ENCODE data around the gene MAPKAPK3. TPM values are rescaled to one million over a fixed set of nuclear protein-coding genes. Genes with fewer than 3 reads are reported as not detected.

MAPKAPK3 gene
- total and polyA plus RNA-seq, 2 donors (not counting 3 experiments of a cell fraction or from before 2014, with no cell fraction given), result 21.3 to 30.5 TPM

- H2AFZ ChIP-seq (ENCODE audit: low read depth, low read length), result no peak overlapping the region
- POLR2A ChIA-PET, result no interaction called here
- no peak overlapping the region for H3K4me2 ChIP-seq (ENCODE audit: insufficient read depth, low read length)
- FAIRE-seq (no peak), DNase-seq (ENCODE audit: low read depth, low spot score) (no peak)
- no peak overlapping the region for H3K9ac ChIP-seq (replicated peaks; ENCODE audit: extremely low read depth, insufficient read depth, low read length)
- no peaks in the 10 kb centered on the region for H3K79me2 ChIP-seq (ENCODE audit: control insufficient read depth, insufficient read depth, low read length)
- no TSS peak for BruUV-seq (replicated peaks)
- no peaks in the 10 kb centered on the region for H3K27me3 ChIP-seq (ENCODE audit: control insufficient read depth in 2 of 2, insufficient read depth in 2 of 2, low read length in 2 of 2)
- no peak overlapping the region for H3K27ac ChIP-seq (ENCODE audit: insufficient read depth, low read depth, low read length)
- no peak overlapping the region for H3K4me3 ChIP-seq (replicated peaks in 1 of 3; ENCODE audit: insufficient read depth in 1 of 3, low read depth in 1 of 3, low read length in 3 of 3)
- TF ChIP-seq POLR2AphosphoS5 (IDR thresholded peaks at IDR 0.05; ENCODE audit: insufficient read depth, low read depth, low read length) (no peak), EZH2 (IDR thresholded peaks at IDR 0.05; ENCODE audit: borderline replicate concordance, low read depth, low read length, severe bottlenecking) (no peak), POLR2A (IDR thresholded peaks at IDR 0.05; ENCODE audit: low read depth, low read length) (no peak), GATA2 (IDR thresholded peaks at IDR 0.05; ENCODE audit: insufficient read depth, insufficient read length, low read depth, low read length) (no peak), FOS (IDR thresholded peaks at IDR 0.05; ENCODE audit: borderline replicate concordance, insufficient read depth, low read length) (no peak), MYC (IDR thresholded peaks at IDR 0.05; ENCODE audit: low read depth, low read length) (no peak), JUN (IDR thresholded peaks at IDR 0.05; ENCODE audit: borderline replicate concordance, insufficient read depth, insufficient read length, low read depth) (no peak)
- TF ChIP-seq, protein P1, sequence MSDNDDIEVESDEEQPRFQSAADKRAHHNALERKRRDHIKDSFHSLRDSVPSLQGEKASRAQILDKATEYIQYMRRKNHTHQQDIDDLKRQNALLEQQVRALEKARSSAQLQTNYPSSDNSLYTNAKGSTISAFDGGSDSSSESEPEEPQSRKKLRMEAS (IDR thresholded peaks at IDR 0.05; ENCODE audit: insufficient read depth, insufficient read length), result no peak
- TF ChIP-seq, protein P2, sequence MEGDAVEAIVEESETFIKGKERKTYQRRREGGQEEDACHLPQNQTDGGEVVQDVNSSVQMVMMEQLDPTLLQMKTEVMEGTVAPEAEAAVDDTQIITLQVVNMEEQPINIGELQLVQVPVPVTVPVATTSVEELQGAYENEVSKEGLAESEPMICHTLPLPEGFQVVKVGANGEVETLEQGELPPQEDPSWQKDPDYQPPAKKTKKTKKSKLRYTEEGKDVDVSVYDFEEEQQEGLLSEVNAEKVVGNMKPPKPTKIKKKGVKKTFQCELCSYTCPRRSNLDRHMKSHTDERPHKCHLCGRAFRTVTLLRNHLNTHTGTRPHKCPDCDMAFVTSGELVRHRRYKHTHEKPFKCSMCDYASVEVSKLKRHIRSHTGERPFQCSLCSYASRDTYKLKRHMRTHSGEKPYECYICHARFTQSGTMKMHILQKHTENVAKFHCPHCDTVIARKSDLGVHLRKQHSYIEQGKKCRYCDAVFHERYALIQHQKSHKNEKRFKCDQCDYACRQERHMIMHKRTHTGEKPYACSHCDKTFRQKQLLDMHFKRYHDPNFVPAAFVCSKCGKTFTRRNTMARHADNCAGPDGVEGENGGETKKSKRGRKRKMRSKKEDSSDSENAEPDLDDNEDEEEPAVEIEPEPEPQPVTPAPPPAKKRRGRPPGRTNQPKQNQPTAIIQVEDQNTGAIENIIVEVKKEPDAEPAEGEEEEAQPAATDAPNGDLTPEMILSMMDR (IDR thresholded peaks at IDR 0.05; ENCODE audit: extremely low read depth in 1 of 2, insufficient read depth in 1 of 2, low read depth in 1 of 2, low read length in 2 of 2), result no peak
- H3K4me1 ChIP-seq (ENCODE audit: control insufficient read depth, extremely low read depth, insufficient read depth, low read length), result peaks cover 22% of the 10 kb centered on the region
- H4K20me1 ChIP-seq (replicated peaks; ENCODE audit: control insufficient read depth, extremely low read depth, insufficient read depth, low read length), result no peaks in the 10 kb centered on the region
- H3K36me3 ChIP-seq (ENCODE audit: control insufficient read depth in 2 of 2, extremely low read depth in 1 of 2, insufficient read depth in 2 of 2, low read length in 2 of 2), result no peaks in the 10 kb centered on the region
- CTCF ChIA-PET, result interaction anchor here (1.6 to 3.7 kb wide), 2 partner anchors 32 to 751 kb away, joined by 4 to 15 read pairs; no protein-coding TSS in a partner anchor
- H3K9me1 ChIP-seq (replicated peaks; ENCODE audit: control insufficient read depth, extremely low read depth, insufficient read depth, low read length), result no peaks in the 10 kb centered on the region
- no peaks in the 10 kb centered on the region for H3K9me3 ChIP-seq (replicated peaks; ENCODE audit: control insufficient read depth, insufficient read depth, low read length)
- intact Hi-C loops (cut with micrococcal nuclease), result no loop called here
- dilution Hi-C loops (cut with MboI; ENCODE audit: extremely low pct_ligation_motif_present, low sequenced_read_pairs), result no loop called here
These were observed 3.9 kb downstream of the MAPKAPK3 start for GRCh38 chr3:50620820-50621219.

Data from endothelial cell of umbilical vein (primary cell).